GM18951 (cell line): ENCODE measurements around the gene KLHDC8A.

ENCODE experiments used
- POLR2A ChIP-seq: IDR thresholded peaks from 4 replicates; pipeline ENCODE4 v1.6.1; 2011; ENCODE audit warnings: mild to moderate bottlenecking; ENCODE audit not compliant: insufficient read length, insufficient read depth; ENCODE audit errors: extremely low read depth
- in situ Hi-C: fragments of 300-500 bp; cut with MboI; formaldehyde crosslinking; loops from one replicate; pipeline ENCODE4 v1.12.0; 2022; ENCODE audit warnings: low sequenced_read_pairs, mixed read lengths, inconsistent platforms; ENCODE audit not compliant: unreplicated experiment

The KLHDC8A gene

GRCh38 chr1:205315008-205315618 lies 41.6 kb downstream of the KLHDC8A start:
- in situ Hi-C loops = no loop called here
- TF ChIP-seq POLR2A = no peak

GRCh38 chr1:205313563-205314308 lies 43.0 kb downstream of the KLHDC8A start:
- in situ Hi-C loops = no loop called here
- no peak for TF ChIP-seq POLR2A

GRCh38 chr1:205312866-205313562 lies 43.7 kb downstream of the KLHDC8A start:
- in situ Hi-C loops = no loop called here
- TF ChIP-seq POLR2A = no peak

GRCh38 chr1:205310976-205311704 lies 45.6 kb downstream of the KLHDC8A start:
- TF ChIP-seq POLR2A = no peak
- in situ Hi-C loops = no loop called here

GRCh38 chr1:205309741-205310140 lies 47.0 kb downstream of the KLHDC8A start:
- in situ Hi-C loops = no loop called here
- no peak for TF ChIP-seq POLR2A

GRCh38 chr1:205306929-205307566 lies 49.7 kb downstream of the KLHDC8A start:
- in situ Hi-C loops = no loop called here
- no peak for TF ChIP-seq POLR2A

GRCh38 chr1:205304695-205305070 lies 52.0 kb downstream of the KLHDC8A start:
- in situ Hi-C loops = no loop called here
- TF ChIP-seq POLR2A = no peak

GRCh38 chr1:205304046-205304694 lies 52.6 kb downstream of the KLHDC8A start:
- in situ Hi-C loops = no loop called here
- no peak for TF ChIP-seq POLR2A

GRCh38 chr1:205303247-205303888 lies 53.4 kb downstream of the KLHDC8A start:
- in situ Hi-C loops = no loop called here
- TF ChIP-seq POLR2A = no peak

GRCh38 chr1:205301842-205302588 lies 54.7 kb downstream of the KLHDC8A start:
- no peak for TF ChIP-seq POLR2A
- in situ Hi-C loops = no loop called here

GRCh38 chr1:205301205-205301821 lies 55.4 kb downstream of the KLHDC8A start:
- TF ChIP-seq POLR2A = no peak
- in situ Hi-C loops = no loop called here
